SKM-1 treated with dmso at 0.1 percent for 144 hours (cell line): Measurements from ENCODE around the gene ARHGAP25.

Experiments
- DNase-seq: peaks from one replicate; lab custom pipeline; 2025; ENCODE audit not compliant: unreplicated experiment; lab: John Stamatoyannopoulos, UW

ARHGAP25 gene

GRCh38 chr2:68742626-68743415, 8.2 kb downstream of the ARHGAP25 start:
- peak; percentile 23 for DNase-seq

GRCh38 chr2:68743531-68743930, 8.9 kb downstream of the ARHGAP25 start:
- no peak for DNase-seq

DNA sequence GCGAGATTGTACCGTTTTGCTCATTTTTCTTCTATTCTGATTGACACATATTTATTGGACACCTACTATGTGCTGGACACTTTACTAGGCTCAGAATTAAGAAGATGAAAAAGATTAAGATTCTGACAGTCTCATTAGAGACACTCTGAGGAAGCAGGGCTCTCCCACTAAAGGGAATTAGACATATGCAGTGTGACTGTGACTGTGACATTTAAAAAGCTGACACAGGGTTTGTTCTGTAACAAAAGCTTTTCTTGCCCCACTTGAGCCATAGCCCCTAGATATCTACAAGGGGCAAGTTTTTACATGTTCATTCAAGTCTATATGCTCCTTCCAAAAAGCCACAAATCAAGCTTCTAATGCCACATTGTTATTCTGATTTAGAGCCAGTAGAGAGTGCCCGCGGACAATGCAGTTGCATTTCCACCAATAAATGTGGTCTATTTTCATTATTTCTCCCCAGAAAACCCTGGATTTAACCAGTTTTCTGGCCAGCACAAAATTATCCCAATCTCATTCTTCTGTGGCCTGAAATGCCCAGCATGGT, 9.8 kb downstream of the ARHGAP25 start:
- DNase-seq: no peak

DNA sequence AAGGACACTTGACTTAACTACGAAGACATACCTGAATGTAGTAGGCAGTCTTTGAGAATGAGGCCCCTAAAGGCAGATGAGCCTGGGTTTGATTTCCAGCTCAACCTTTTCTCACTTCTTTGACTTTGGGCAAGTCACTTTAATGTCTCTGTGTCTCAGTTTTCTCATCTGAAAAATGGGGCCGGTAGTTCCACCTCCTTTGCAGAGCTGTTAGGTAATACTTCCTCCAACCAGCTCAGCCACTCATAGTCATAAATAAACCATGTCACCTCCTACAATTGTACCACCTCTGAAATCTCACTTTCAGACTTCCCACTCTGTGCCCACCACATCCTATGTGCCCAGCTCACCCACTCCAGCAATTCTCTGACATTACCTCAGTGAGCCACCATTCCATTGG, 10.4 kb downstream of the ARHGAP25 start:
- DNase-seq: no peak

GRCh38 chr2:68746408-68746807, 11.8 kb downstream of the ARHGAP25 start:
- no peak for DNase-seq

DNA sequence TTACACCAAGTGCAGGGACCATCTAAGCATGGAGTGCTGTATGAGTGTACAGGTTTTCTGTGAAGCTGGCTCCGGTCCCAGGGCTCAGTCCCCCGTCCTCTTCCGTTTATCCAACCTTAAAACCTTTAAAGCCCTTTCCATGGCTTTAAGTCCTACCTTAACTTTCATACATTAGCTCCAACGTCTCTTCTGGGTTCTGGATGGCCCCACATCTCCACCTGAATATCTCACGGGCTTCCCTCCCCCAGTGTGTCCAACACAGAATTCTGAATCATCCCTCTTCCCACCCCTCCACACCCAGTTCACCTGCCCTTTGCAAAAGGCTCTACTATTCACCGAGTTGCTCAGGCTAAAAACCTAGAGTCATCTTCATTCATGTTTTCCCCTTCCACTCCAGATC, 12.8 kb downstream of the ARHGAP25 start:
- no peak for DNase-seq

GRCh38 chr2:68747900-68748299, 13.3 kb downstream of the ARHGAP25 start:
- DNase-seq: no peak

GRCh38 chr2:68748568-68748967, 14.0 kb downstream of the ARHGAP25 start:
- no peak for DNase-seq

GRCh38 chr2:68749345-68749744, 14.7 kb downstream of the ARHGAP25 start:
- no peak for DNase-seq

- DNase-seq: no peak
These were observed 16.2 kb downstream of the ARHGAP25 start for GRCh38 chr2:68750592-68751396.

DNA sequence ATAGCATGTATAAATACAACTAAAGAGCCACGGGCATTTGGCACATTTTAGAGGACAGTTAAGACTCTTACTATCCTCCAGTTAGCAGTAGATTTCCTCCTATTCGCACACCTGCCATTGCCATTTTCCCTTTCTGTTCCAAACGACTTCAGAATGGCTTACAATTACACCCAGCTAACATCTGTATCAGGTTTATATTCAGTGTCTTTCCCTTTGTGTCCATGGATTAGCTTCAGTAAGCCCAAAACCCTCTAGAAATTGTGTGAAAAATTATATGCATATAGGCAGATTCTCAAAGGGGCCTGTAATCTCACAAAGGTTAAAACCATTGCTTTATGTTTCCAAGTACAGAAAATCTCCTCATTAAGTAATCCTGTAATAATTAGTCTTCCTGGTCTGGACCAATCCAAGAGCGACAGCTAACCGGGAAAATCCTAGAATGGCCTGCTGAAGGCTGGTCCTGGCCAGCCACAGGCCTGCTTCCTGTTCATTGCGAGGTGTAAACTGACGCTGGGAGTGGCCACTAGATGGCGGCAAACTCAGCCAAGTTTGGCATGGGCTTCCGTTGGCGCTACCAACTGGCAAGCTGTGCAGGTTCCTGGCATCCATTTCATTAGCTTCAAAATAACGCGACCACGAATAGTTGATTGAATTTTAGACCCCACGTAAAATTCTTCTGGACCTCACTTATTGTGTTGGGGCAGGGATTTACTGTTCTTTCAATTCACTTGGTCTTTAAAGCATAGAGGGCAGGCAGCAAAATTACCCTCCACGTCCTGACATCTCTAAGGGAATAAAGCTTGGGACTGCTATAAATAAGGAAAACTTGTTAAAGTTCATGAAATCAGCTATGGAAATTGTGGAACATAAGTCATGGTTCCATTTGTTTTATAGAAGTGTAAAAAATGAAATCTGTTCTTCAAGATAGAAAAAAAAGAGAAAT, 17.1 kb downstream of the ARHGAP25 start:
- DNase-seq: peak; percentile 59

DNA sequence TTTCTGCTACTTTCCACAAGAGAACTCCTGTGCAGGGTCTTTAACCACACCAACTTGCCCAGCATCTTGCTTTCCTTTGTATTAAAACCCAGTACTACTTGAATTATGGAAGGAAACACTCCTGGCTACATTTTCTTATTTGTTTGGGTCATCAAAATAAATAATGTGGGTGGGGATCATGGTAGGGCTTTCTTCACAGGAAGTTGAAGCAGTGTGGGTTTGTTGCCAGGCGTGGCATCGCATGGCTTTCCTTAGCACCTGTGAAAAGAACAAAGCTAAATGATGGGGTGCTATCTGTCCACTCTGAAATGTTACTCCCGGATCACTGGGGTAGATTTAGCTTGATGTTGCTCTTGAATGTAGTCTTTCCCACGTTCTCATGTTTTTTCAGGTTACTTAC, 18.7 kb downstream of the ARHGAP25 start:
- no peak for DNase-seq

- DNase-seq: no peak
These were observed 20.5 kb downstream of the ARHGAP25 start for GRCh38 chr2:68755071-68755470.

GRCh38 chr2:68756178-68756577, 21.6 kb downstream of the ARHGAP25 start:
- DNase-seq: no peak

DNA sequence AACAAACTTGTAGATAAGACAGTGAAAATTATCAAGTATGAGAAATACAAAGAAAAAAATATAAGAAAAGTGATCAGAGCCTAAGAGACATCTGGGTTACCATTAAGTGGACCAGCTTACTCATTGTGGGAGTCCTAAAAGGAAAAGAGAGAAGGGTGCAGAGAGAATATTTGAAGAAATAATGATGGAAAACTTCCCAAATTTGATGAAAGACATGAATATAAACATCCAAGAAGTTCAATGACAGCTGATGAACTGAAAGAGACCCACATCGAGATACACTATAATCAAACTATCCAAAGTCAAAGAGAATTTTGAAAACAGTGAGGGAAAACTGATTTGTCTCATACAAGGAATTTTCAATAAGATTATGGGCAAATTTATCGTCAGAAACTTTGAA, 22.5 kb downstream of the ARHGAP25 start:
- no peak for DNase-seq

DNA sequence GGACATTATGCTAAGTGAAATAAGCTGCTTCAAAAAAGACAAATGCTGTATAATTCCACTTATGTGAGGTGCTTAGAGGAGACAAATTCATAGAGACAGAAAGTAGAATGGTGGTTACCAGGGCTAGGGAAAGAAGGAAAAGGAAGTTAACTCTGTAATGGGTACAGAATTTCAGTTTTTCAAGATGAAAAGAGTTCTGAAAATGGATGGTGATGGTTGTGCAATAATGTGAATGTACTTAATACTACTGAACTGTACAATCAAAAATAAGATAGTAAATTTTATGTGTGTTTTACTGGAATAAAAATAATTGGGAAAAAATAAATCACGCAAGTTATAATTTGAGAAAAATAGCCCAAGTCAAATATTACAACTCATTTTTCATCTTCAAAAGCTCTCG, 27.5 kb downstream of the ARHGAP25 start:
- no peak for DNase-seq

DNA sequence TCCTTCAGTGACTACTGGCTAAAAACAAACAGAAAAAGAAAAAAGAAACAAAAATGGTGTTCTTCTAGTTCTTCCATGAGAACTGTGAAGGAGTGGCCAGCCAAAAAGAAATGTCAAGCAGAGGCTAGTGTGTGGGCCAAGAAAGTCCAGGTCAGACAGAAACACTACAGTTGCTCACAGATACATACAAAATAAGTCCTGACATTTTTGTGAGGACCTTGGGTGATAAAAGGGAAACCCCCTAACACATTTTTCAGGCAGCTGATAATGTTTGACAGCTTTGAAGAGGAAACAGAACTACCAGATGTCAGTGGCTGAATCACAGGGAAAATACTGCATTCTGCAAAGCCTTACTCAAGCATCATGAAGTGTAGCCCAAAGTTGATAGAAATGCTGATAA, 28.1 kb downstream of the ARHGAP25 start:
- no peak for DNase-seq

DNA sequence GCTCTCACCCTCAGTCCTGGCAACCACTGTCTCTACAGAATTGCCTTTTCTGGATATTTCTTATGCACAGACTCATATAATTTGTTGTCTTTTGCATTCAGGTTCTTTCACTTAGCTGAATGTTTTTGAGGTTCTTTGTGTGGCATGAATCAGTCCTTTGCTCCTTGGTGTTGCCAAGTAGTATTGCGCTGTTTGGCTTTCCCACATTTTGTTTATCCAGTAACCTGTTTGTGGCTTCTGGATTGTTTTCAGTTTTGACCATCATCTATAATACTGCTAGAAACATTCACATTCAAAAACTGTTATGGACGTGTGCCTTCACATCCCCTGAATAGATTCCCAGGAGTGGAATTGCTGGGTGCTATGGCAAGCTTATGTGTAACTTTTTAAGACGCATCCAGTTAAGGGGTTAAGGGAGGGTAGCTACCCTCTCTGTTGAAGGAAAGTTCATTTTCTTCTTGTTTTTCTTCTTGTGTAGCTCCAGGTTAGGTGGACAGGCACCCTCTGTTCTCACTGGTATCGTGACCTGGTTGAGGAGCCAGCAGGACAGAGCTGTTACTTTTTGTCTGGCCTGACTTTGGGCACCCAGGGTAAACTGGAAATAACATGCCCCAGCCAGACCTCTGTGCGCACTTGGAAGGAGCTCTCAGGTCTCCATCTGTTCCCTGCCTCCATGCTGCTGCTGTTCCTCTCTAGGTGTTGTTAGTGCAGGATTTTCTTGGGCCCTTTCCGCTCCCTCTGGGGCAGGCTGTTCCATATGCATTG, 29.6 kb downstream of the ARHGAP25 start:
- no peak for DNase-seq

GRCh38 chr2:68764806-68765311, 30.2 kb downstream of the ARHGAP25 start:
- no peak for DNase-seq
